HG03520 (cell line): ENCODE measurements around the gene NDUFA8.

Experiments used
- ATAC-seq: cut with Tn5 transposase; IDR thresholded peaks from one replicate; pipeline ENCODE4 v1.9.1; 2021; ENCODE audit warnings: mild to moderate bottlenecking, moderate library complexity; ENCODE audit not compliant: unreplicated experiment

NDUFA8 gene

DNA sequence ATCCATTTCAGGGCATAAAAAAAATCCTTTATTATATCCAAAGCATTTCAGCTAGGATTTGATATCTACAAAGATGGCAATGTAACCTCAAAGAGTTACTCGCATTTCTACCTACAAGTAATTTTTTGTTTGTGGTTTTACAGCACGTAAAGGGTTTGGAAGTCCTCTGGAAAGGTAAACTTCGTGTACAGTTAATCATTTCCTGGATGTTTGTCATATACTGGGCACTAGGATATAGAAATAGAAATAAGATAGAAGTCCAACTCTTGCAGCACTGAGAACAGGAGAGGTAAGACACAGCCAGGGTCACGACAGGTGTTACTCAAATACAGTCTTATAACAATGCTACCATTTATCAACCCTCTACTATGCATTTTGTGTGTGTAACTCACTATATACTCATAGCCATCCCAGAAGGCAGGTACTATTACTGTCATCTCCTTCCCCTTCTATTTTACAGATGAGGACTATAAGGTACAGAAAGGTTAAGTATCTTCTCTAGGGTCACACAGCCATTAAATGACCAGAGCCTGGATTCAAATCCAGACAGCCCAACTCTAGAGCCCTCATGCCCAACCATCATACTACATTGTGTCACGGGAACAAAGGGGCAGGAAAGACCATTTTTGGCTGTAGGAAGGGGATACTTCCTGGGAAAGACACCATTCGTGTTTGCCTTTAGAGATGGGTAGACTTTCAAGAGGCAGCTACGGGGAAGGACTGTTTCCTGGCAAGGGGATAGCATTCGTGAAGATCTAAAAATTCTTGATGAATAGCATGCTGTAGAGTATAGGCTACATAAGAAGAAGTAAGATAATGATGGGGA is 19.0 kb downstream of the NDUFA8 start:
- no peak for ATAC-seq

DNA sequence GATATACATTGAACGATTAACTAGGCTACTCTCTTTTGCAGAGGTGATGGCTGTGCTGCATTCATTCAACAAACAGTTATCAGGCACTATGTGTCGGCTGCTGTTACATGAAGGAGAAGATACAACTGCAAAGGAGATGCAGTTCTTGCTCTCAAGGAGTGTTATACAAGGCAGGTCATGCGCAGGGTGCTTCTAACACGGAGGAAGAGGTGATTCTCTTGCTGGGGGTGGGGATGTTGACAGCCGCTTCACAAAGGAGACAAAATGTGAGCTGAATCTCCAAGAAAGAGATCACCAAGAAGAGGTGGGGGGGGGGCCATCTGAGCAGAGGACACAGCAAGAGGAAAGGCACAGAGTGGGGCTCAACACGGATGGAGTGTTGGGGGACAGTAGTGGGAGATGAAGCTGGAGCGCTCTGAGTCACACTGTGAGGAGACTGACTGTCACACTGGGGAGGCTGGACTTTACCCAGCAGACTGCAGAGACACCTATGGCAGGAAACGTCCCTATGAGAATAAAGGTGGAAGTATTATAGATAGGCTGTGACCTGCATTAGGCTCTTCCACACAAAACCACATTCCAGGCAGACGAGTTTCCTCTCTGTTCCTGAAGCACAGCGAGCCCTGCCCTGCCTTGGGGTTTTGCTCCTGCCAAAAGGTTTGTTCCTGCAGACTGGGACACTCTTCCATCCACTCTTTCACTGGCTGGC is 20.9 kb downstream of the NDUFA8 start:
- ATAC-seq = no peak

DNA sequence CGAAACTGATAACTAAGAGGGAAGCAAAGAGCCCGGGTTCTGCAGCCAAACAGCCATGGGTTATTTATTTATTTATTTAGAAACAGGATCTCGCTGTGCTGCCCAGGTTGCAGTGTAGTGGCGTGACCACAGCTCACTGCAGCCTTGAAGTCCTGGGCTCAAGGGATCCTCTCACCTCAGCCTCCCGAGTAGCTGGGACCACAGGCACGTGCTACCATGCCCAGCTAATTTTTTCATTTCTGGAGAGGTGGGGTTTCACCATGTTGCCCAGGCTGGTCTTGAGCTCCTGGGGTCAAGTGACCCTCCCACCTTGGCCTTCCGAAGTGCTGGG is 24.1 kb downstream of the NDUFA8 start:
- ATAC-seq = no peak

DNA sequence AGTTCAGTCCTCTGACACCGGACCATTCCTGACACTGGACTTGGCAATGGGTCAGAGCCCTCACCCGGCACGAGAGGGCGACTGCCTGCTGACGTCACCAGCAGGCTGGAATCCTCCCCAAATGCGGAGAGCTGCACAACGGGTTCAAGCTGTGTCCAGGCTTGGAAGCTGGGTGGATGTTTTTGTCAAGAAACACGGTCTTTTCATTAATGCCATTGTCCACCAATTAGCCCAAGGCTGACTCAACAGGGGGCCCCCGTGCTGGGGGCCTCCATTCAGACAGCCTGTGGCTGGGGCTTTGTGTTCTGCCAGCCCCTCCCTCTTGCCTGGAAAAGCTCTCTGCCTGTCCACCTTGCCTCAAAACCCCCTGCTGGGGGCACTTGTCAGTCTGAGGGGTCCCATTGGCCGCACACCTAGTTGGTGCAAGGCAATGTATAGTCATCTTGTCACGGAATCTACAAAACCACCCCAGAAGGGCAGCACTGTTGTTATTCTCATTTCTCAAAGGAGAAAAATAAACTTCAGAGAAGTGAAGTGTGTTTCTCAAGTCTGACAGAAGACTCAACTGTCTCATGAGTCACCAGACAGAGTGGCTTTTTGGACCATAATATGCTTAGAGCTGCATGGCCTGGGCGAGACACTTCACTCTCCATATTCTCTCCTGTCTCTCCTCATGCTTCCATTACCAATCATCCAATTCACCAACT is 24.6 kb downstream of the NDUFA8 start:
- ATAC-seq = no peak

- ATAC-seq = no peak
These were observed 25.5 kb downstream of the NDUFA8 start for GRCh38 chr9:122133984-122134535.

DNA sequence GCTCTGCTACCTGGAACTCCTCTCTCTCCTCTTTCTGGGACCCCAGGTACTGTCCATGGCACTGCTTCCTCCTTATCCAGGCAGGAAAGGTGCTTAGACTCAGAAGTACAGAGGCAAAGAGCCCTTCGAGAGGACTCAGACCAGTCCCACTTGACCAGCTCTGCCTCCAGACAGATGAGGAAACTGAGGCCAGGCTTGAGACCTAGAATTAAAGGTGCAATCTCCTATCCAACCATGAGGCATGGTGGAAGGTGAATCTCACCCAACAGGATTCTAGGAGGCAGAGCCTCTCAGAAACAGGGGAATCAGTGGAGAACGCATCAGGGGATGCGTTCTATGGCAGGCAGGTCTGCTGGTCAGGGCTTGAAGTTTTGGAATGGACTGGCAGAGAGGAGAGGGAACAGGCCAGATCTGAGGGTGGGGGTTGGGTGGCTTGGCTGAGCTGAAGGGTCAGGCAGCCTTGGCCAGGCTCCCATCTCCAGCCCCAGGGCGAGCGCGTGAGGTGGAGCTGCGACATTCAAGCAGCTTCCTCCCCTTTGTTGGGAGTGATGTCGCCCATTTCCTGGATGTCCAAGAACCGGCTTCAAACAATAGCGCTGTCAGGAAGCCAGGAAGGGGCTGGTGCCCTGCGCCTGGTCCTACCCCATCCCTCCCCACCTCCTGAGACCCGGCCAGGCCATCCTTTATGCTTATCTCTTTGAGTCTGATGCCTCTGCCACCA is 26.2 kb downstream of the NDUFA8 start:
- no peak for ATAC-seq

GRCh38 chr9:122132539-122132938 is 27.0 kb downstream of the NDUFA8 start:
- no peak for ATAC-seq

GRCh38 chr9:122131401-122132001 is 28.1 kb downstream of the NDUFA8 start:
- ATAC-seq = no peak

DNA sequence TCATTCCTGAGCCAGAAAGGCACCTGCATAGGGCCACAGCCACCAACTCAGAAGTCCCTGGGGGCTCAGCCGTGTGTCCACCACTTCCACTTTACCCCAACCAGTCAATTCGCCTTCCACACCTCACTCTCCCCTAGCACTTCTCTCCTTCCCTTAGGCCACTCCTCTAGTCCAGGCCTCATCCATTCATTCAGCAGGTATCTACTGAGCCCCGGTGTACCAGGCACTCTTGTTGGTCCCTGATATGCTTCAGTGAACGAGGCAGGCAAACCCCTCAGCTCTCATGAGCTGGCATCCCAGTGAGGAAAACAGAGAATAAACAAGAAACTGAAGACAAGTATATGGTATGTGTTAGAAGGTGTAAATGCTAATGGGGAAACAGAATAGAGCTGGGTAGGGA is 28.7 kb downstream of the NDUFA8 start:
- ATAC-seq = no peak

- no peak for ATAC-seq
These were observed 29.6 kb downstream of the NDUFA8 start for GRCh38 chr9:122129969-122130368.

DNA sequence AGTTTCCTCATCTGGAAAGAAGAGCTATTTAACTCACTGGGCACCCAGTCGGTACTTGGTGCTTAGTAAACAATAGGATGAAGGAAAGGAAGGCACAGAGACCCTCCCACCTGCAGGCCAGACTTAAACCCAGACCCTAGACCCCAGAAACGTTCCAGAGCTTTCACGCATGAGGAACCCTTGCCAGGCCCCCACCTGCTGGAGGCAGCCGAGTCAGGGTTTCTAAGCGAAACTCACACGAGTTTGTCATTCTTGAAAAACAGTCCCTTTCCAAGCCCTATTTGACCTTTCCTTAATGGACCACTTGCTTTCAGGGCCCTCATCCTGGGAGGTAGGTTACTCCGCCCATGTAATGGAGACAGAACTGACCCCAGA is 30.6 kb downstream of the NDUFA8 start:
- no peak for ATAC-seq

DNA sequence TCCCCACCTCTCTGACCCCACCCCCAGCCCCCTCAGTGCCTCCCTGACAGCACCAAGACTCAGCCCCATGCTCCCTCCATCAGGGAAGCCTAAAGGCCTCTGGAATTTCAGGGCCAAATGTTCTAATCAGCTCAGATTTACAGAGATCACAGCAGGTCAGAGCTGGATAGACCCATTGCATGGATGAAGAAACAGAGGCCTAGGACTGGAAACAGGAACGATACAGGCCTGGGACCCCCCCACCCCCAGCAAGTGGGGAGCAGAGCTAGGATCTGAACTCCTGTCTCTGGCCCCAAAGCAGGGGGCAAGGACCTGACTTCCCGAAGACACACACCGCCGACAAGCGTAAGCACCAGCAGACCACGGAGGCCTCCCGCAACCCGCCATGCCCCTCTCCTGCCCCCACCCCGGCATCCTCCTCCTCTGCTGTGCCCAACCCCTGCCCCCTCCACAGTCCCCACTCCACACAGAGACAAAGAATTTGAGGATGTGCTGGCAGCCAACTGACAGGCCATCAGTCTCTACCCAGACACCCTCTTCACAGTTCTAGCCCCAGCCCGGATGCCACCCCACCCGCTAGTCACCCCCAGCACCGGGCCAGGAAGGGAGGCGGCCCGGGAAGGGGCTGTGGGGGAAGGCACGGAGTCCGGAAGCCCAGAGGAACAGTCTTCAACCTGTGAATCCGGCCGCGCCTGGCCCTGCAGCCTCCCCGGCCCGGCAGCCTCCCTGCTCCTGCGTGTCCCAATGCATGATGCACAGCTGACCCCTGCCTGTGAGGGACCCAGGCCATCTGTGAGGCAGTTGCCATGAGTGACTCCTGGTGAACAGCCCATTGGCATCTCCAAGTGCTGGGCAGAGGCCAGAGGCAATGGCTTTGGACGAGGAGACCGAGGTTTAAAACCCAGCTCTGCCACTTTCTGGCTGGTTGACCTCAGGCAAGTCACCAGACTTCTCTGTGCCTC is 31.3 kb downstream of the NDUFA8 start:
- no peak for ATAC-seq

DNA sequence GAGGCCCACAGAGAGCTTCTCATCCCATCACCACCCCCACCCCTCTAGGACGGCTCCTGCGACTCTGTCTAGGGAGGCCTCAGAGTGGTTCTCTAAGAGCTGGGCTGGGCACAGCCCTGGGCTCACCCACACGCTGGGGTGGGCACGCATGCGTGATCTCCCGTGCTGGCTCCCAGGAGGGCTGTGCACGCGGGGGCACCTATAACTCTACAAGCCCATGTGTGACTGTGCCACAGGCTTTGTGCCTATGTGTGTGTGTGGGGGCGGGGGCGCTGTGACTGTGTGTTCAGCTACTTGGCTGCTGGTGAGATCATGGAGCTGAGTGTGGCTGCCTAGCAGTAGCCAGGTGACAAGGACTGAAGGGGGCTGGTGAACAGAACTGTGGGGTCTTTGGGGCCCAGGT is 32.2 kb downstream of the NDUFA8 start:
- ATAC-seq = no peak

- ATAC-seq = no peak
These were observed 33.0 kb downstream of the NDUFA8 start for GRCh38 chr9:122126331-122127261.

DNA sequence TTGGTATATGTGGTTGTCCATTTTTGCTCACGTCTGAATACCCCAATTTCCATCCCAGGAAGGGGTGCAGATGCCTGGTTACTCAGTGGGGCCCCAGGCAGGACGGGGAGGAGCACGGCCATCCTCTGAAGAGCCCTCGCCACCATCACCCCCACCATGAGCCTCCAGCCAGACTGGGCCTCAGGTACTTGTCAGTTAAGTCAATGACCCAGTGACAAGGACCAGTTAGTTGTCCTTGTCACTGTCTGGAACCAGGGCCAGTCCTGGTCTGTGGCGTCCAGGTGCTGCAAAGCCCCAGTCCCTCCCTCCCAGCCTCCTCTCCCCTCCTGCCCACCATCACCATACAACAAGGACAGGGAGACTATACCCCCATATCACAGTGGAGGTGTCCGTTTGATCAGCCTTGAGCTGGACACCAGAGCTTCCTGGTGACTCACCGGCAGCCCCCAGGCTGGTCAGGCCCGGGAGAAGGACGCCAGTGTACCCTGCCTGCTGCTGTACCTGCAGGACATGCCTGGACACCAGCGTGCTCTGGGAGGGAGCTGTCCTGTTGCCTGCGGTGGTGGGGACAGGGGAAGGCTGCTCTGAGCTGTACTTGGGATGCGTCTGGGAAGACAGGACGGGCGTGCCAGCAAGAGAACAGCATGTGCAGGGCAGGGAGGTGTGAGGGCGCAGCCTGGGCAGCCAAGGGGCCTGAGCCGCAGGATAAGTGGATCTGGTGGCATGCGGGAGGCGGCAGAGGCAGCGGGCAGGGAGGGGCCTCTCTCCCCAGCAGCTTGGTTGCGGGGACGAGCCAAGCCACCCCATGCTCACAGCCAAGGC is 33.9 kb downstream of the NDUFA8 start:
- ATAC-seq = no peak

DNA sequence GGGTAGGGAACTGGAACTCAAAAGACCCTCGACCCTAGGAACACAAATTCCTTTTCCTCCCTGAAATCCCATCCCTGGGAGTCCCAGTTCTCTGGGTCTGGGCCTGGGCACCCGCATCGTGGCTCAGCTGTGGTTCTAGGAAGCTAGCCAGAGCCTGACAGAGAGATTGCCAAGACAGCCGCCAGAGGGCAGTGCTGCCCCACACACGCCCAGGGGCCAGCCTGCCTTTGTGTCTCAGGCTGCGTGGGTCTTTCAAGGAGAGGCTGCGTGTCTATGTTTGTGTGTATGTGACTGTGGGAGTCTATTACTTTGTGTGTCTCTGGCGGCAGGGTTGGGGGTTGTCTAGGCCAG is 34.4 kb downstream of the NDUFA8 start:
- no peak for ATAC-seq

DNA sequence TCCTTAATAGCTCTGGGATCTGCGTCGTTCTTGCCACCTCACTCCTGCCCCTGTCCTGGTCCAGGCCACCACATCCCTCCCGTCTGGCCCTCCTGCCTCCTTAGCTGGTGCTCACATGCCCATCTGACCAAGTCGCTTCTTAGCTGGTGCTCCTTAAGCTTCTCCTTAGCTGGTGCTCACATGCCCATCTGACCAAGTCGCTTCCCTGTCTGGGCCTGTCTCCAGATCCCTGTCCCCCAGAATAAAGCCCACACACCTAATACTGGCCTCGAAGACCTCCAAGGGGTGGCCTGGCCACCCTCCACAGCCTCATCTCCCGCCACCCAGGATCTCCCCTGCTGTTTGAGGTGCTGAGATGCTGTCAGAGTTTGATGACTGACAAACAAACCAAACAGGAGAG is 35.1 kb downstream of the NDUFA8 start:
- no peak for ATAC-seq

DNA sequence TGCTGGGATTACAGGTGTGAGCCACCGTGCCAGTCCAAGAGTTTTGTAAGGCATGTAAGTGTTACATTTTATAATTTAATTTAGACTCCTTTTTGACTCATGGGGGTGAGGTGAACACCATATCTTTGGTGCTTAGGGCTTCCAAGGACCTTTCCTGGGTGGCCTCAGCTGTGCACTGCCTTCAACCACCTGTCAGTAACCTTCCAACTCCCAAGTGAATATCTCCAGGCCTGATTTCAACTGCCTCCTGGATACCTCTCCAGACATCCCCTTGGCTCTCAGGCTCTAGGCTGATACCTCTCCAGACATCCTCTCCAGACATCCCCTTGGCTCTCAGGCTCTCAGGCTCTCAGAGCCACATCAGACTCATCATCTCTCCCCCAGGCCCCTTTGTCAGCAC is 35.5 kb downstream of the NDUFA8 start:
- ATAC-seq = no peak
